Measurements from ENCODE around the gene KCNQ1. TPM values are rescaled to one million over a fixed set of nuclear protein-coding genes. Genes with fewer than 3 reads are reported as not detected.
A peak's percentile ranks its signal among the peaks of the same experiment; 100 is the strongest.

KCNQ1 gene
- total RNA-seq, 1 donor from 2014 or later = 8.5 TPM

DNA sequence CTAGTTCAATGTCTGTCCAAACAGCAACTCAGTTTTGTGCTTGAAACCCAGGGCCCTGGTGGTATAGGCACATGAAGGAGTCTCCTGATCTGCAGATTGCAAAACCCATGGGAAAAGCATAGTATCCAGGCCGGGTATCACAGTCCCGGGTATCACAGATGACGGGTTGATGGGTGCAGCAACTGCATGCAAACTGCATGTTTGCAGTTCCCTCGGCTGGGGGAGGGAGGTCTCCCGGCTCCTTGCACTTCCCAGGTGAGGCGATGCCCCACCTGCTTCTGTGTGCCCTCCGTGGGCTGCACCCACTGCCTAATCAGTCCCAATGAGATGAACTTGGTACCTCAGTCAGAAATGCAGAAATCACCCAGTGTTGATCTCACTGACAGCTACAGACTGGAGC is 53.9 kb downstream of the KCNQ1 start:
- H3K9me3 Mint-ChIP-seq = peaks cover 61% of the 10 kb centered on the region
- no peaks in the 10 kb centered on the region for H3K4me1 Mint-ChIP-seq
- no peak overlapping the region for H3K4me3 Mint-ChIP-seq
- no peak overlapping the region for H3K27ac Mint-ChIP-seq
- H3K36me3 Mint-ChIP-seq = no peaks in the 10 kb centered on the region
- no peak for DNase-seq (ENCODE audit: low spot score in 2 of 2, unreplicated experiment in 2 of 2)
- H3K27me3 Mint-ChIP-seq (ENCODE audit: low read depth) = peaks cover 61% of the 10 kb centered on the region
- no peak for TF ChIP-seq CTCF (IDR thresholded peaks at IDR 0.05; ENCODE audit: unreplicated experiment)

DNA sequence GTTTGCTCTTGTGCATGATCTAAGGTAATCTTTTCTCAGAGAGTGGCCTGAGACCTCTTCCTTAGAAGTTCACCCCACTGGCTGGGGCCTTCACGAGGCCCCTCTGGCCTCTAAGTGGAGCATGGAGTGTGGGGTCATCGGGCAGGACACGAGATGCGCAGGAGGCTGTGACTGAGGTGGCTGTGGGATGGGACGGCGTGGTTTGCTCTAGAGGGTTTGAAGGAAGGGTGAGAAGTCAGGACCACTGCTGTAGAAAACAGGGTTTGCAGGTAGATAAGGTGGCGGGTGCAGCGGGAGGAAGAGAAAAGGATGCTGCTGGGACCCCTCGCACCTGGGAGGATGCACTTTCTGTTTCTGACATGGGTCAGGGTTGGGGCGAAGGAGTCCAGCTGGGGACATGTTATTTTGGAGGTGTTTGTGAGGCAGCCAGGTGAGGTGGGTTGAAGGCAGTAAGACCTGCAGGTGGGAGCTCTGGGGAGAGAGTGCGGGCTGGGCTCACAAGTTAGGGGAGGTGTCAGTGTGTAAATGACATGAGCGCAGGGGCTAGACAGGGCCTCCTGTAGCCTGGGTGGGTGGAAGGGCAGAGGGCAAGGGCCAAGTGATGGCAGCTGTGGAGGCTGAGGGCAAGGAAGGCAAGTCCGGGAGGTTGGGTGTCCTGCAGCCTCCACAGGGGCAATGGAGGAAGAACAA is 62.5 kb downstream of the KCNQ1 start:
- no peak overlapping the region for H3K27ac Mint-ChIP-seq
- peaks cover 72% of the 10 kb centered on the region for H3K27me3 Mint-ChIP-seq (ENCODE audit: low read depth)
- H3K4me1 Mint-ChIP-seq = no peaks in the 10 kb centered on the region
- H3K36me3 Mint-ChIP-seq = no peaks in the 10 kb centered on the region
- TF ChIP-seq CTCF (IDR thresholded peaks at IDR 0.05; ENCODE audit: unreplicated experiment) = no peak
- no peak overlapping the region for H3K4me3 Mint-ChIP-seq
- H3K9me3 Mint-ChIP-seq = peaks cover 8% of the 10 kb centered on the region
- DNase-seq (ENCODE audit: low spot score in 2 of 2, unreplicated experiment in 2 of 2) = no peak

DNA sequence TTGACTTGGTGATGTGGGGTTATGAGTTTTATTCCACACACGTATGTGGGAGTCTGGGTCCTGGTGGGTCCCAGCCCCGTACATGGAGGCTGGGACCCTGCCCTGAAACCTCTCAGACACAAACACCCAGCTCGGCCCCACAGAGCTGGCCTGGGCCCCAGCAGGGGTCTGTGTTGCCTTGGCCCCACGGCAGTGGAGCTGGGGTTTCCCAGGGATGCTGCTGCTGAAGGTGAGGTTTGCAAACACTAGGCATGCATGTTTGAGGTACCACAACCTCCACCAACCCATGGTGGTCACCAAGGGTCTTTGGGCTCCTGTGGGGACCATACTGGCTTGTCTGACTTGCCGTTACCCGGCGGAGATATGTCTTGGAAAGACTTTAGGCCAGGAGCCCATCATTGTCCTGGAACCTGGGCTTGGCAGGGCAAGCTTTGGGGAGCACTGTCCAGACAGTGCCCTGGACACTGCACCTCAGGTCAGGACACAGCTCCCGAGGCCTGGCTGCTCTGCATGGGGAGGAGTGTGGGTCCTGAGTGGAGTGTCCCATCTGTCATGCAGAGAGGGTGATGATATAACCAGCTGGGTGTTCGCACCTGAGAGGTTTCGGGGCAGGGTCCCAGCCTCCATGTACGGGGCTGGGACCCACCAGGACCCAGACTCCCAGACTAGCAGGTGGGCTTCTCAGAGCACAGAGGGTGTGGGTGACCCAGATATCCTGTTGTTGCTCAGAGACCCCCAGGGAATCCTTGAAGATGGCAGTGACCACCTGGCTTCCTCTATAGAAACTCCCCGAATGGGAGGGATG is 63.3 kb downstream of the KCNQ1 start:
- Mint-ChIP-seq H3K9me3 (peaks cover under 1% of the 10 kb centered on the region), H3K27ac (no peak overlapping the region)

GRCh38 chr11:2508793-2509192 is 64.0 kb downstream of the KCNQ1 start:
- H3K27me3 Mint-ChIP-seq (ENCODE audit: low read depth) = peaks cover 63% of the 10 kb centered on the region
- H3K27ac Mint-ChIP-seq = no peak overlapping the region
- no peak for DNase-seq (ENCODE audit: low spot score in 2 of 2, unreplicated experiment in 2 of 2)

More for the DNA sequence above, 63.3 kb downstream of the KCNQ1 start:
- H3K36me3 Mint-ChIP-seq = no peaks in the 10 kb centered on the region
- DNase-seq (ENCODE audit: low spot score in 2 of 2, unreplicated experiment in 2 of 2) = no peak
- H3K4me1 Mint-ChIP-seq = no peaks in the 10 kb centered on the region
- no peak overlapping the region for H3K4me3 Mint-ChIP-seq
- no peak for TF ChIP-seq CTCF (IDR thresholded peaks at IDR 0.05; ENCODE audit: unreplicated experiment)
- H3K27me3 Mint-ChIP-seq (ENCODE audit: low read depth) = peaks cover 68% of the 10 kb centered on the region

DNA sequence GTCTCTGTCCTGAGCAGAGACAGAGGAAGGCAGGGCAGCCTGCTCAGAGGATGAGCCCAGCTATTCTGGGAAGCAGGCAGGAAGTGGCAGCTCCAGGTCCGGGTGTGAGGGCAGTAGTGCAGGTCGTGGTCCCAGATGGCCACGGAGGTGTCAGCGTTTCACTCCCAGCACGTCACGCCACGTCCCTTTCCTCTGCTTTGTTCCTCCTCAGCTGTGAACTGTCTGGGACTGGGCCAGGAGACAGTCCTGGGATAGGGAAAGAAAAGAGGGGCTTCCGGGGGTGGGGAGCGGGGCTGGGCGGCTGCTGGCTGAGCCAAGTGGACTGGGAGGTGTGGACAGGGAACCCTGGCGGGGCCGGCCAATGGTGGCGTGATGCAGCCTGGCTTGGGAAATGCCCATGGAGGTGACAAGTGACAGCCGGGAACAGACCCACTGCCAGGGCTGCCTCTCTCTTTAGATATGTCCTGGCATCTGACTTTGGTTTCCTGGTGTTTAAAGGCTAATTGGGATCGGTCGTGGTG is 64.7 kb downstream of the KCNQ1 start:
- TF ChIP-seq CTCF (IDR thresholded peaks at IDR 0.05; ENCODE audit: unreplicated experiment) = no peak

More at GRCh38 chr11:2508793-2509192, 64.0 kb downstream of the KCNQ1 start:
- no peaks in the 10 kb centered on the region for H3K9me3 Mint-ChIP-seq
- no peak overlapping the region for H3K4me3 Mint-ChIP-seq
- no peaks in the 10 kb centered on the region for H3K4me1 Mint-ChIP-seq
- TF ChIP-seq CTCF (IDR thresholded peaks at IDR 0.05; ENCODE audit: unreplicated experiment) = no peak
- no peaks in the 10 kb centered on the region for H3K36me3 Mint-ChIP-seq

More for the DNA sequence above, 64.7 kb downstream of the KCNQ1 start:
- no peaks in the 10 kb centered on the region for H3K9me3 Mint-ChIP-seq
- DNase-seq (ENCODE audit: low spot score in 2 of 2, unreplicated experiment in 2 of 2) = peak in 1 of 2 experiments; percentile 33
- no peaks in the 10 kb centered on the region for H3K36me3 Mint-ChIP-seq
- no peak overlapping the region for H3K27ac Mint-ChIP-seq
- no peak overlapping the region for H3K4me3 Mint-ChIP-seq
- H3K27me3 Mint-ChIP-seq (ENCODE audit: low read depth) = peaks cover 56% of the 10 kb centered on the region
- no peaks in the 10 kb centered on the region for H3K4me1 Mint-ChIP-seq
